HG03108 (cell line): Measurements from ENCODE around the gene ZNF668.

Experiments used
- ATAC-seq: cut with Tn5 transposase; IDR thresholded peaks from one replicate; pipeline ENCODE4 v1.9.1; 2021; ENCODE audit warnings: moderate library complexity; ENCODE audit not compliant: unreplicated experiment

The ZNF668 gene

DNA sequence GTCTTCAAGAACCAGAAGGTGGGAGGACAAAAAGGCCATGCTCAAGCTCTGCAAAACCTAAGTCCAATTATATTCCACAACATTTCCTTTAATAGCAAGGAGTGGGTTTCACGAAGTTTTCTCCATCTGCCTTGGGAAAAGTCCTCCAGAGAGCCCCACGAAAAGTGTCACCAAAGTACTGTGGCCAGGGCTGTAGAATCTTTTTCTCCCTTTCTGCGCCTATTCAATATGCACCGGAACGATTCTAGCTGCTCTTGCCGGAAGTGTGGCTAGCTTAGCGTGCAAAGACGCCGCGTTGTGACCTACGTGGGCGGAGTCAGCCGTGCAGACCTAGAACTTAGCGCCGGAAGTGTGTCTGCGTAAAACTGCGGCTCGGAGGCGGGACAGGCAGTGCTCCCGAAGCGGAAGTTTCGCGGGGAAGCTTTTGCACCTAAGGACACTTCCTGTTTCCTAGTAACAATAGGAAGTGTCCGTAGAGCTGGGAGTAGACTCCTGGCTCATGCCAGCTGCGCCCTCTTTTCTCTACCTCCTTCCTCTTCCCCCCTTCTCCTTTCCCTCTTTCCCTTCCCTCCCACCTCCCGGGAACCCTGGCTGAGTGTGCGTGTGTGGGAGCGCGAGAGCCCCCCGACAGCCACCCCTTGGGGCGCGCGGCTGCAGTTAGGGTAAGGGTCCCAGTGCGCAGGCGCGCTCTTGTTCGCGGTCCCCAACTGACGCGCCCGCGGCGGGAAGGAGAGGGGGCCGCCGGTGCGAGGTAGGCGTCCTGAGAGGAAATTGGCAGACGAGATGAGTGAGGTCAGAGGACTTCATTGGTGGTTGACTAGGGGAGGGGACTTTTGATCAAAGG lies at the start of gene ZNF668, which contains the start of gene ZNF646:
ZNF668 (minus strand) TSS at position 271 of the 844 bp plus-strand sequence. CDS start 9,781 bp downstream, outside the sequence.
ZNF646 (plus strand) TSS at position 453 of the 844 bp plus-strand sequence. CDS start 1,903 bp downstream, outside the sequence.
- ATAC-seq = peak; percentile 64

DNA sequence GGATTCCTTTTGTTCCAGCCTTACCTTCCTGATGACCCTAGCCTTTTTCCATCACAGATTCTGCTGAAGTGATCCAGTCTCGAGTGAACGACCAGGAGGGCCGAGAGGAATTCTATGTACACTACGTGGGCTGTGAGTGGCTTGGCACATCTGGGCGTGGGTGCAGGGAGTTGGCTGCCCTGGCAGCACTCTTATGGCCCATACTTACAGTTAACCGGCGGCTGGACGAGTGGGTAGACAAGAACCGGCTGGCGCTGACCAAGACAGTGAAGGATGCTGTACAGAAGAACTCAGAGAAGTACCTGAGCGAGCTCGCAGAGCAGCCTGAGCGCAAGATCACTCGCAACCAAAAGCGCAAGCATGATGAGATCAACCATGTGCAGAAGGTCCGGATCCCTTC lies 46.1 kb upstream of the ZNF668 start:
- ATAC-seq = no peak

DNA sequence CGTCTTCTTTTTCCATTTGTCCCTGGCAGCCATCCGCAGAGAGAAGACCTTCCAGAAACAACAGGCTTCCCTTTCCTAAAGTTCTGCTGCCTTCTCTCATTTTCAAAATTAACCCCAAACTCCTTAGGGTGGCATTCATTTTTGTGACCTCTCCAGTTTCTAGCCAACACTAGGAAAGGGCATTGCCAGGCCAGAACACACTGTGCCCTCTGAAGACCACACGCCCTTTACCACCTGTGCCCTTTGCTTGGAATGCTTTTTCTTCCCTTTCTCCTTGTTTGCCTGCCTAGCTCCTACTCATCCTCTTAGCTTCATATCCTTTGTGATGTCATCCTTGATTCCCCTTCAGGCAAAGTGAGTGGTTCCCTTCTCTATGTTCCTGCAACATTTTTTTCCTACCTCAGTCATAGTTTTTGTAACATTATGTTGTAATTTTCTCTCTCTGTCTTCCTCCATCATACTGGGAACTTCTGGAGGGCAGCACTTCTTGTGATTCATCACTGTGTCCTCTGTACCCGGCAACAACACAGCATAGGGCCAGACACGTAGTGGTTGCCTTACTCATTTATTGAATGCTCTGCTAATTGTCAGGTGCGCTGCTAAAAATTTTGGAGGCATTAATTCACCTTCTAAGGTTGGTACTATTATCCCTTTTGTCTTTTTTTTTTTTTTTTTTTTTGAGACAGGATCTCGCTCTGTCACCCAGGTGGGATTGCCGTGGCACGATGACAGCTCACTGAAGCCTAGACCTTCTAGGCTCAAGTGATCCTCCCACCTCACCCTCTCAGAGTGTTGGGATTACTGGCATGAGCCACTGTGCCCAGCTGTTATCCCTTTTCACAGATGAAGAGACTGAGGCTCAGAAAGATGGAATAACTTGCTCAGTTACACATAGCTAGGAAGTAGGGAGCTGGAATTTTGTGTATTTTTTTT lies 44.4 kb upstream of the ZNF668 start:
- ATAC-seq = no peak

DNA sequence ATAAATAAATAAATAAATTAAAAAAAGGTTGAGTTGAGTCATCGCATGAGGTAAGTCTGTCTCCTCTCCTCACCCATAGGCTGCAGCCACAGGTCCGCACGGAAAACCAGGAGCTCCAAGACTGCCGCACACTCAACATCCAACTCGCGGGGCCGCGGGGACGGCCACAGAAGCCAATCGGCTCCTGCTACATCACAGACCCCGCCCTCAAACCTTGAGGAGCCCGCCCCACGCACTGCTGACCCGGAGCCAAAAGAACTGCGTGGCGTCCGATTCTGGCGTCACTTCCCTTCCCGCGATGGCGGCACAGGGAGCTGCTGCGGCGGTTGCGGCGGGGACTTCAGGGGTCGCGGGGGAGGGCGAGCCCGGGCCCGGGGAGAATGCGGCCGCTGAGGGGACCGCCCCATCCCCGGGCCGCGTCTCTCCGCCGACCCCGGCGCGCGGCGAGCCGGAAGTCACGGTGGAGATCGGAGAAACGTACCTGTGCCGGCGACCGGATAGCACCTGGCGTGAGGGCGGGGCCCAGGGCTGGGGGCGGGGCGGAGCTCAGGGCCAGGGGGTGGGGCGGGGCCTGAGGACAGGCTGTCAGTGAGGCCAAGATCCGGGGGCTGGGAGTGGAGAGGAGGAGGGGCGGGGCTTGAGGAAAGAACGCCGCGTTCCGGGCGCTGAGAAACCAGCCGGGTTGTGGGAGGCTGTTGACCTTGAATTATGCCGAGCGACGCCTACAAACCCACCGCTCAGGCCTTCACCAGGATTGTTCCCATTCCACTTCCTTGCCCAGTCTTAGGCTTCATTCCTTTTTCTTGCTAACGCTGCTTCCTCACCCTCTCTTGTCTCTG lies 43.6 kb upstream of the ZNF668 start, which contains the start of gene KAT8:
KAT8 (plus strand) TSS at position 281 of the 839 bp plus-strand sequence; CDS start at position 299, 18 bp downstream.
- peak; percentile 83 for ATAC-seq

DNA sequence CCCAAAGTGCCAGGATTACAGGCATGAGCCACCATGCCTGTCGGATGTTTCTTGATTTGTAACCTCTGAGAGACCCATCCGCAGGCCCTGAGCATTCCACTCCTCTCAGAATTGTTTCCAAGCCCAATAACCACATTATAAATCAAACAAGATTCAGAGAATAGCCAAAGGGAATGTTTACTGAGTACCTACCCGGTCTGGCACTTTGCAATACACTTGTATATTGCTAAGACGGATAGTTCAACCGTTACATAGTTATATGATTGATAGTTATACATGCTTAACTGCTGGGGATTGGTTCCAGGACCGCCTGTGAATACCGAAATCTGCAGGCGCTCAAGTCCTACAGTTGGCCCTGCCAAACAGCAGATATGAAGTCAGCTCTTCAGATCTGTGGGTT lies 40.4 kb upstream of the ZNF668 start:
- no peak for ATAC-seq

DNA sequence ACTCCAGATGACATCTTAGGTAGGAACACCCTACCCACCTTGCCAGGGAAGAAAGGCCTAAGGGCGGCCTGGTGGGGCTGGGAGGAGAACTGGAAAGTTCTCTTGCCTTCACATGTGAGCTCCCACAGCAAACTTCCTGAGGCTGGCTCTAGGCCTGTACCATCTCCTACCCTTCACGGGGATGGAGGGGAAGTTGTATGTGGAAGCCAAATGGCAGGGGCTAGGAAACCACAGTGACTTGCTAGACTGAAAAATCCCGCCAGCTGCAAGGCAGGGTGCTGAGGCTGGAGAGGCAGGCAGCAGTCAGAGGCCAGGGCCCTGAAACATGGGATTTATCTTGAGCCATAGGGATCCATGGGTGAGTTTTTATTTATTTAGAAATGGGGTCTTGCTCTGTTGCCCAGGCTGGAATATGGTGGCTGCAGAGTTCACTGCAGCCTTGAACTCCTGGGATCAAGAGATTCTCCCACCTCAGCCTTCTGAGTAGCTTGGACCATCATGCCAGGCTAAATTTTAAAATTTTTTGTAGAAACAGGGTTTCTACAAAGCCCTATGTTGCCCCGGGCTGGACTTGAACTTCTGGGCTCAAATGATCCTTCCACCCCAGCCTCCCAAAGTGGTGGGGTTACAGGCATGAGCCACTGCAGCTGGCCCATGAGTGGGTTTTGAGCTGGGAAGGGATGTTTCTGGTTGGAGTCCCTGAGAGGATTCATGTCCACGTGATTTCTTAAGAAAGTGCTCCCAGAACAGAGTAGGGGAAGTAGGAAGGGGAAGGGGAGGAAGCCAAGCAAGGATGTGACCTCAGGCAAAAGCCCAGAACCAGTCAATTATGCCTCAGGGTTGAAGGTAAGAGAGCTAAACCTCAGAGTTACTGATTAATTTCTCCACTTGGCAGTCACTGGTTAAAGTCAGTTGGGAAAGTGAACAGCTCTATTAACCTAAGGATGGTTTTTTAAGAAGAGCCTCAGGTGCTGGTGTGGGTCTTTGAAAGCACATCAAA lies 39.4 kb upstream of the ZNF668 start:
- ATAC-seq = peak; percentile 24

DNA sequence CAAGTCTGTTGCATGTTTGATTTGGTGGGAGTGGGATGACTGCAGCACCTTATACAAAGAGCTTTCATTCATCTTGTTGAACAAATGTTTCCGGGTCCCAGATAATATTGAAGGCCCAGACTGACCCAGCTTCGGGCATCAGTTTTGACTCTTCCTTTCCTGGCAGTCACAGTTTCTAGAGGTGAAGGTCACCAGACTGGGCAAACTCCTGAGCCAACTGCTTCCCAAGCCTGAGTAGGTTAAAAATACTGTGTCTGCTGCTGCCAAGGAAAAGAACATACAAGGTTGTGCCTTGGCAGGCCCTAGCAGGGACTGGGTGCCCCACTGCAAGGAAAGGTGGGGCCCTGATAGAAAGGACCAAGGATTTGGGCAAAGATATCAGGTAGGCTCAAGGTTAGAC lies 38.7 kb upstream of the ZNF668 start:
- no peak for ATAC-seq

DNA sequence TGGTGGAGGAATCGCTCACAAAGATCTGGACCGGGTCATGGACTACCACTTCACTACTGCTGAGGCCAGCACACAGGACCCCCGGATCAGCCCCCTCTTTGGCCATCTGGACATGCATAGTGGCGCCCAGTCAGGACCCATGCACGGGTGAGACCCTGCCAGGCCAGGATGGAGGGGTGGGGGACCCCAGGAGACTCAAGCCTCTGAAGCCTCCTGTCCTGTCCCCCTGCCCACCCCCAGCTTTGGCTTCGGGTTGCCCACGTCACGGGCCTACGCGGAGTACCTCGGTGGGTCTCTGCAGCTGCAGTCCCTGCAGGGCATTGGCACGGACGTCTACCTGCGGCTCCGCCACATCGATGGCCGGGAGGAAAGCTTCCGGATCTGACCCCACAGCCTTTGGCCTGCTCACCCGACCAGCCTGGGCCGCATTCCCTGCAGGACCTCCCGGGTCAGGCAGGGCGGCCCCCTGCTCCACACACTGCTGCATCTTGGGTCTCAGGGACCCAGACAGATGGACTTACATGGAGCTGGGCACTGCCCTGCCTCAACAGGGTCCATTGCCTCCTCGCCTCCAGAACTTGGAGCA lies 37.9 kb upstream of the ZNF668 start:
- ATAC-seq = no peak

DNA sequence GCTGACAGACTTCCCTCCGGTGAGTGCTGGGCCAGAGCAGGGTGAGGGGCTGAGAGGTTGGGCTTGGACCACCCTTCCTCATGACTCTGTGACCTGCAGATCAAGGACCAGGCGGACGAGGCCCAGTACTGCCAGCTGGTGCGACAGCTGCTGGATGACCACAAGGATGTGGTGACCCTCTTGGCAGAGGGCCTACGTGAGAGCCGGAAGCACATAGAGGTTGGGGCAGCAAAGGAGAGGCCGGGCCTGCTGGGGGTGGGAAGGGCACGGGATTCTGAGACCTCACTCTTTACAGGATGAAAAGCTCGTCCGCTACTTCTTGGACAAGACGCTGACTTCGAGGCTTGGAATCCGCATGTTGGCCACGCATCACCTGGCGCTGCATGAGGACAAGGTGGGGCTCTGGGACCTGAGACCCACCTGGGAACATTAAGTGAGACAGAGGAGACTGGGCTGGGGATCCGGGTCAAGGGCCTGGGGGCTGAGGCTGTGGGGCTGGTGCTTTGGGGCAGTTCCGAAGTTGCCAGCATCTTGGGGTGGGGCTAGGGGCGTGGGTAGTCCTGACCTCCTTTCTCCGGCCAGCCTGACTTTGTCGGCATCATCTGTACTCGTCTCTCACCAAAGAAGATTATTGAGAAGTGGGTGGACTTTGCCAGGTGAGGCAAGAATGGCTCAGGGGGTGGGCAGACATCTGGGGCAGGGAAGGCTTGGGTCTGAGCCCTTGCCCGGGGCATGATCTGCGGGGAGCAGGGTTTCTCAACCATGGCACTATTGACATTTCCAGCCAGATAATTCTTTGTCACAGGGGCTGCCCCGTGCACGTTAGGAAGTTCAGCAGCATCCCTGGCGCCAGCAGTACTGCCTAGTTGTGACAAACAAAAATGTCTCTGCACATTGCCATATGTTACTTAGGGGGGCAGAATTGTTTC lies 36.3 kb upstream of the ZNF668 start:
- ATAC-seq = no peak

DNA sequence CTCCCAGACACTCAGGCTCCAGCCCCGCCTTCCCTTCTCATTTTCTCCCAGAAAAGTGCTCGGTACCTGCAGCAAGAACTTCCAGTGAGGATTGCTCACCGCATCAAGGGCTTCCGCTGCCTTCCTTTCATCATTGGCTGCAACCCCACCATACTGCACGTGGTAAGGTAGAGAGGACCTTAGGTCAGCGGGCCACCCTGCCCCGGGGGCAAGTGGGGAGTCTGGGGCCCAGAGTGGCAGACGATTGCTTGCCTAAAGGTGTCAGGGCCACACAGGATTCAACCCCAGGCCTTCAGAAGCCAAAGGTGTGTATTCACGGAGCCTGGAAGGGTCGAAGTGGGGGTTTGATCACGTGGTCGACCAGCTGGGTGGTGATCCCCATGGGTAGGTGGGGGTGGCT lies 35.6 kb upstream of the ZNF668 start:
- ATAC-seq = no peak

DNA sequence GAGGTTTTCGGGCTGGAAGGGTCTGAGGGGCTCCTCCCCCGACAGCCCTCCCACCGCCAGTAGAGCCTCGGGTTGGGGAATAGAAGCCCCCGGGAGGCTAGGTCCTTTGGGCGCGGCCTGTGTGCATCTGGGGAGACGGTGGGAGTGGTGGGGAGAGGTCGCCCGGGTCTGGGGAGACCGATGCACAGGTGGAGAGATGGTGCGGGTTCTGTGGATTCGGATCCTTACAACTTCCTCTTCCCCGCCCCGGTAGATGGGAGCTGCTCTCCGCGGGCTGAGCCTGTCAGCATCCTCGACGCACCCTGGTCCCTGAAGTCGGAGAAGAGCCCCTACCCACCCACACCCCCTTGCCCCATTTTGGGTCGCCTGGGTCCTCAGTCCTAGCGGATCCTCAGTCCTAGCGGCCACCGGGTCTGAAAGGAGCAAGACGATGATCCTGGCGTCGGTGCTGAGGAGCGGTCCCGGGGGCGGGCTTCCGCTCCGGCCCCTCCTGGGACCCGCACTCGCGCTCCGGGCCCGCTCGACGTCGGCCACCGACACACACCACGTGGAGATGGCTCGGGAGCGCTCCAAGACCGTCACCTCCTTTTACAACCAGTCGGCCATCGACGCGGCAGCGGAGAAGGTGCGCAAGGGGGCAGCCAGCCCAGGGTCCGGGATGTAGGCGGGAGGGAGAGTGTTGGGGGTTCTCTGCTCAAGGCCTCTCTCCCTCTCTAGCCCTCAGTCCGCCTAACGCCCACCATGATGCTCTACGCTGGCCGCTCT lies 34.9 kb upstream of the ZNF668 start:
- ATAC-seq = no peak

DNA sequence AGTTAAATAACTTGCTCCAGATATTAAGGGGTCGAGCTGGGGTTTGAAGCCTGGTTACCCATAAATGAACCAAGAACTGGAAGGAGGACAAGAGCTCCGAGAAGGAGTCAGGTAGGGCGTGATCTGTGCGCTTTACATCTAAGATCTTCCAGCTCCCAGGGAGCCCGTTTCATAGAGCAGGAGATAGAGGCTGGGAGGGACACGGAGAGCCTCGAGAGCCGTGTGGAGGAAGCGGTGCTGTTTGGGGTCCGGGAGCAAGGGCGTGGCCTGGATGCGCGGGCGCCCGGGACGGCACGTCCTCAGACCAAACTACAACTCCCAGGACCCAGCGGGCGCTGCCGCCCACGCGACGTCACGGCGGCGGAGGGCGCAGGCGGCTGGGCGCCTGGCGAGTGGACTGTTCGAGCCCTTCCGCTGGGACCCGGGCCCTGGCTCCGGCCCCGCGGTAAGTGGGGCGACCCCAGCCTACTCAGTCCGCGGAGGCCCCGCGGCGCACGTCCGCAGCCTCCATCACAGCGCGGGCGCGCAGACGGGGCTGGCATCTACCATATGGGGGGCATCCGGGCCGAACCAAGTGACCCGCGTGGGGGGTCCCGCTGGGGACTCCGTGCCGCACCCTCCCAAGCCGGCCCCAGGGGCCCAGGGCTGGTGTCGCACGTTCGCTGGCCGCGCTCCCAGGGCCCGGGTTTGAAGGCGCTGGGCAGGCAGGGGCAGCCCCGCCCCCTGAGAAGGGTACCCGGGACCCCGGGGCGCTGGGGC lies 34.2 kb upstream of the ZNF668 start, which contains the start of gene BCKDK:
BCKDK (plus strand) TSS at position 352 of the 759 bp plus-strand sequence. CDS start 838 bp downstream, outside the sequence.
- peak; percentile 76 for ATAC-seq

DNA sequence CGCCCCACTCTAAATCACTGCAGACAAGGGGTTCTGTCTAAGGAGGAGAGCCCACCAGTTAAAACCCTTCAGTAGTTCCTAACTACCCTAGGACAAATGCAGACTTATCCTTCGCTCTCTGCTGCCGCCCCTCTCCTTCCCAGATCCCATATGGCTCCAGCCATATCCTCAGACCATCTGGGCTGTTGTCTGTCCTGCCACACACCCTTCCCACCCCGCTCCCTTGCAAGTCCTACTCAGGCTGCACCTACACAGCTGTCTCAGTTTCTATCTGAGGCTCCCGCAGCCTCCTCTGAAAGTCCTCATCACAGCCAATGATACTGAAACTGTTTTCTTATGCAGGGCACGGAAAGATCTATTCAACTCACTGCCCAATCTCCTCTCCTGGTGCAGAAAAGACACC lies 33.4 kb upstream of the ZNF668 start:
- ATAC-seq = peak; percentile 44

DNA sequence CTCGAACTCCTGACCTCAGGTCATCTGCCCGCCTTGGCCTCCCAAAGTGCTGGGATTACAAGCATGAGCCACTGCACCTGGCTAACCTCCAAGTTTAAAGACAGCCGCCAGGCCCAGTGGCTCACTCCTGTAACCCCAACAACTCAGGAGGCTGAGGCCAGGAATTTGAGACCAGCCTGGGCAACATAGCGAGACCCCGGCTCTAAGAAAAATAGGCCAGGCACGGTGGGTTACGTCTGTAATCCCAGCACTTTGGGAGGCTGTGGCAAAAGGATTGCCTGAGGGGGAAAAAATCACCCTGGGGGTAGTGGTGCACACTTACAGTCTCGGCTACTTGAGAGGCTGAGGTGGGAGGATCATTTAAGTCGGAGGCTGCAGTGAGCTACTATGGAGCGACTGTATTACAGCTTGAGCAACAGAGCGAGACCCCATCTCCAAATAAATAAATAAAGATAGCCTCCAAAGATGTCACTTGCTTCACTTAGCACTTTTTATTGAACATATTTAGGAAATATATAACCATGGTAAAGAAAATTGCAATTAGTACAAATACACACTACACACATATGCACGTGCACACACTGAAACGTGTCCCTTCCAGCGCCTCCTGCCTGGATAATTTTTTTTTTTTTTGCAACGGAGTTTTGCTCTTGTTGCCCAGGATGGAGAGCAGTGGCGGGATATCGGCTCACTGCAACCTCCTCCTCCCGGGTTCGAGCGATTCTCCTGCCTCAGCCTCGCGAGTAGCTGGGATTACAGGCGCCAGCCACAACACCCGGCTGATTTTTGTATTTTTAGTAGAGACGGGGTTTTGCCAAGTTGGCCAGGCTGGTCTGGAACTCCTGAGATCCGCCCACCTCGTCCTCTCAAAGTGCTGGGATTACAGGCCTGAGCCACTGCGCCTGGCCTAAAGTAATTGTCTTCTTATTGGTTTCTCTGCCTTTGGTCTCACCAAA lies 32.7 kb upstream of the ZNF668 start:
- no peak for ATAC-seq

DNA sequence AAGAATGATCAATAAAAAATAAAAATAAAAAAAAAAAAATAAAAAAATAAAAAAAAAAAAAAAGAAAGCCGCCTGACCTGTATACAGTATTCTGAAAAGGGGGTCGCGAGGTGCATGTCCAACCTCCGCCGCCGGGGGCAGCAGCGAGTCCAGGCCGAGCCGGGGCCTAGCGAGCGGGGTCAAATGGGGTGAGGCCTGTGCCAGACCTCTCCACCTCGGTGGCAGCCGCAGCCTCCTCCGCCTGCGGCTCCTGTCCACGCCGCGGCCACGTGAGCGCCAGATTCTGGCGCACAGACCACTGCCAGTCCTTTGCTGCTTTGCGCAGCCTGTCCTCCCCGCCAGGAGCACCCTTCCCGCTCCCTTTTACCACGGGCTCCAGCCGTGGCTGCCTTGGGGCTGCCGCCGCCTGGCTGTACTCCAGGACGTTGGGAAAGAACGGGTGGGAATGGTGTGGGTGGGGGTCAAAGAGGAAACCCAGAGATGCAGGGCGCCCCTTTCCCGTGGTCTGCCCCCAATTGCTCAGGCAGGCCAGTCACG lies 31.7 kb upstream of the ZNF668 start:
- no peak for ATAC-seq
